Fibroblast of lung (primary cell): ENCODE data around the gene HMX1. TPM values are rescaled to one million over a fixed set of nuclear protein-coding genes. Genes with fewer than 3 reads are reported as not detected.

Source experiments
- DNase-seq, 2 donors: peaks; one replicate each; pipeline versions ENCODE4 v3.0.0 to v3.0.0-alpha.2; 2010; ENCODE audit warnings: low read depth in 2 of 2
- H2AFZ ChIP-seq: 2 replicates; pipeline ENCODE4 v1.5.1; 2012; ENCODE audit warnings: low read length, control low read depth, inconsistent platforms
- H3K27ac ChIP-seq: 2 replicates; pipeline ENCODE4 v1.5.1; 2011; ENCODE audit warnings: low read length, control low read depth; ENCODE audit not compliant: insufficient read depth
- H3K27me3 ChIP-seq: 2 replicates; pipeline ENCODE4 v1.5.1; 2011; ENCODE audit warnings: mild to moderate bottlenecking, low read length; ENCODE audit not compliant: control insufficient read depth, insufficient read depth
- H3K36me3 ChIP-seq: 2 replicates; pipeline ENCODE4 v1.5.1; 2011; ENCODE audit warnings: low read length; ENCODE audit not compliant: control insufficient read depth, insufficient read depth
- H3K4me1 ChIP-seq: 2 replicates; pipeline ENCODE4 v1.5.1; 2011; ENCODE audit warnings: low read length; ENCODE audit not compliant: control insufficient read depth, insufficient read depth; ENCODE audit errors: extremely low read depth
- H3K4me2 ChIP-seq: 2 replicates; pipeline ENCODE4 v1.5.1; 2011; ENCODE audit warnings: low read length, control low read depth; ENCODE audit not compliant: insufficient read depth; ENCODE audit errors: extremely low read depth
- H3K4me3 ChIP-seq, 4 experiments: fragments of 200-600 bp in 1 of 4; sonication (generic) in 1 of 4; replicated peaks in 1 of 4; 2 replicates each; pipeline ENCODE4 v1.5.1; 2011 to 2016; ENCODE audit warnings: low read length in 4 of 4, low read depth in 3 of 4, mild to moderate bottlenecking in 3 of 4, control low read depth in 2 of 4, inconsistent platforms in 1 of 4, mixed read lengths in 1 of 4; ENCODE audit not compliant: insufficient read depth in 1 of 4; ENCODE audit errors: control extremely low read depth in 1 of 4
- H3K79me2 ChIP-seq: 2 replicates; pipeline ENCODE4 v1.5.1; 2012; ENCODE audit warnings: mild to moderate bottlenecking, low read length, inconsistent platforms; ENCODE audit not compliant: control insufficient read depth, insufficient read depth
- H3K9ac ChIP-seq: 2 replicates; pipeline ENCODE4 v1.5.1; 2011; ENCODE audit warnings: mild to moderate bottlenecking, low read length, control low read depth; ENCODE audit not compliant: insufficient read depth
- H3K9me3 ChIP-seq: 2 replicates; pipeline ENCODE4 v1.5.1; 2012; ENCODE audit warnings: low read depth, low read length; ENCODE audit not compliant: control insufficient read depth, insufficient read depth
- H4K20me1 ChIP-seq: 2 replicates; pipeline ENCODE4 v1.5.1; 2011; ENCODE audit warnings: low read length; ENCODE audit not compliant: control insufficient read depth, insufficient read depth; ENCODE audit errors: extremely low read depth
- CTCF ChIP-seq, 2 donors: IDR thresholded peaks in 1 of 2; conservative IDR thresholded peaks in 1 of 2; 1 replicate in 1 of 2; 2 replicates in 1 of 2; pipeline ENCODE4 v1.5.1; 2011 to 2012; ENCODE audit warnings: low read length in 2 of 2, control low read depth in 1 of 2, inconsistent platforms in 1 of 2, low read depth in 1 of 2, mild to moderate bottlenecking in 1 of 2
- EZH2 ChIP-seq: IDR thresholded peaks from 2 replicates; pipeline ENCODE4 v1.5.1; 2012; ENCODE audit warnings: low read length, control low read depth, mild to moderate bottlenecking; ENCODE audit errors: missing control alignments
- polyA plus RNA-seq, 2 donors: library from polyadenylated mRNA; depleted of rRNA in 1 of 2; stranded (reverse) in 1 of 2; unstranded in 1 of 2; fragments of >200 nt; gene quantifications; 2 replicates each; pipeline ENCODE4 v1.2.1, GENCODE V29; 2011 to 2012; ENCODE audit warnings: missing spikeins in 1 of 2
- total RNA-seq: library from RNA; depleted of rRNA; stranded (reverse); fragments of >200 nt; gene quantifications from 2 replicates; pipeline ENCODE4 v1.2.1, GENCODE V29; 2014

HMX1 gene
- total and polyA plus RNA-seq, 2 donors (not counting 1 experiment from before 2014, with no cell fraction given) = not detected

GRCh38 chr4:8841678-8842268 lies 29.9 kb downstream of the HMX1 start:
- H3K9ac ChIP-seq = no peak overlapping the region
- H3K9me3 ChIP-seq = no peaks in the 10 kb centered on the region
- no peak overlapping the region for H3K4me3 ChIP-seq
- no peaks in the 10 kb centered on the region for H4K20me1 ChIP-seq
- DNase-seq = no peak
- no peak for TF ChIP-seq EZH2
- TF ChIP-seq CTCF (conservative IDR thresholded peaks at IDR 0.05 in 1 of 2, IDR thresholded peaks at IDR 0.05 in 1 of 2; ENCODE audit: low read depth in 1 of 2, low read length in 2 of 2) = no peak
- H3K4me2 ChIP-seq = no peak overlapping the region
- H3K4me1 ChIP-seq = no peaks in the 10 kb centered on the region
- H3K36me3 ChIP-seq = no peaks in the 10 kb centered on the region
- H3K27me3 ChIP-seq = no peaks in the 10 kb centered on the region
- no peaks in the 10 kb centered on the region for H3K79me2 ChIP-seq
- no peak overlapping the region for H3K27ac ChIP-seq
- no peak overlapping the region for H2AFZ ChIP-seq

GRCh38 chr4:8840816-8841455 lies 30.7 kb downstream of the HMX1 start:
- no peak for TF ChIP-seq CTCF (conservative IDR thresholded peaks at IDR 0.05 in 1 of 2, IDR thresholded peaks at IDR 0.05 in 1 of 2; ENCODE audit: low read depth in 1 of 2, low read length in 2 of 2)
- TF ChIP-seq EZH2 = no peak
- H4K20me1 ChIP-seq = no peaks in the 10 kb centered on the region
- no peaks in the 10 kb centered on the region for H3K9me3 ChIP-seq
- no peak overlapping the region for H3K9ac ChIP-seq
- no peak for DNase-seq
- no peaks in the 10 kb centered on the region for H3K36me3 ChIP-seq
- H3K27me3 ChIP-seq = no peaks in the 10 kb centered on the region
- no peak overlapping the region for H3K4me2 ChIP-seq
- no peaks in the 10 kb centered on the region for H3K79me2 ChIP-seq
- H3K27ac ChIP-seq = no peak overlapping the region
- no peak overlapping the region for H2AFZ ChIP-seq
- no peak overlapping the region for H3K4me3 ChIP-seq
- no peaks in the 10 kb centered on the region for H3K4me1 ChIP-seq

- no peak overlapping the region for H2AFZ ChIP-seq
- no peak overlapping the region for H3K9ac ChIP-seq
- no peaks in the 10 kb centered on the region for H3K27me3 ChIP-seq
- no peaks in the 10 kb centered on the region for H3K36me3 ChIP-seq
- no peaks in the 10 kb centered on the region for H4K20me1 ChIP-seq
- no peaks in the 10 kb centered on the region for H3K9me3 ChIP-seq
- no peak overlapping the region for H3K27ac ChIP-seq
- DNase-seq = no peak
- H3K4me3 ChIP-seq = no peak overlapping the region
- TF ChIP-seq CTCF (conservative IDR thresholded peaks at IDR 0.05 in 1 of 2, IDR thresholded peaks at IDR 0.05 in 1 of 2; ENCODE audit: low read depth in 1 of 2, low read length in 2 of 2) = no peak
- no peak for TF ChIP-seq EZH2
- no peaks in the 10 kb centered on the region for H3K79me2 ChIP-seq
- no peak overlapping the region for H3K4me2 ChIP-seq
- H3K4me1 ChIP-seq = no peaks in the 10 kb centered on the region
Measured at GRCh38 chr4:8840006-8840793, 31.4 kb downstream of the HMX1 start.
